Liver (tissue), 9 donors: ENCODE results near the gene MSL1. TPM values are rescaled to one million over a fixed set of nuclear protein-coding genes. Genes with fewer than 3 reads are reported as not detected.

ENCODE experiments used
- DNase-seq: peaks from one replicate; pipeline ENCODE4 v3.0.0-alpha.2; 2017; ENCODE audit warnings: low spot score
- H3K27ac ChIP-seq, 2 donors: one replicate each; pipeline ENCODE4 v1.7.0; 2013; ENCODE audit warnings: inconsistent platforms in 2 of 2, low read length in 2 of 2, control low read depth in 1 of 2, low read depth in 1 of 2, mild to moderate bottlenecking in 1 of 2
- H3K27me3 ChIP-seq, 4 donors: one replicate each; pipeline versions ENCODE4 v1.6.1 to v1.7.0; 2013; ENCODE audit warnings: low read length in 3 of 4, inconsistent platforms in 1 of 4, mild to moderate bottlenecking in 1 of 4, moderate library complexity in 1 of 4; ENCODE audit not compliant: control insufficient read depth in 4 of 4, insufficient read depth in 4 of 4
- H3K36me3 ChIP-seq, 4 donors: one replicate each; pipeline versions ENCODE4 v1.6.1 to v1.7.0; 2013; ENCODE audit warnings: low read length in 3 of 4, mild to moderate bottlenecking in 3 of 4, low read depth in 1 of 4, moderate library complexity in 1 of 4; ENCODE audit not compliant: control insufficient read depth in 4 of 4, insufficient read depth in 3 of 4
- H3K4me1 ChIP-seq, 4 donors: one replicate each; pipeline versions ENCODE4 v1.6.1 to v1.7.0; 2013; ENCODE audit warnings: low read length in 3 of 4, mild to moderate bottlenecking in 3 of 4, moderate library complexity in 1 of 4; ENCODE audit not compliant: control insufficient read depth in 4 of 4, insufficient read depth in 4 of 4
- H3K4me3 ChIP-seq, 3 donors: one replicate each; pipeline versions ENCODE4 v1.6.1 to v1.7.0; 2013; ENCODE audit warnings: low read length in 3 of 3, control low read depth in 1 of 3, low read depth in 1 of 3, mild to moderate bottlenecking in 1 of 3
- H3K9ac ChIP-seq, 2 donors: one replicate each; pipeline ENCODE4 v1.7.0; 2013; ENCODE audit warnings: low read length in 2 of 2, mild to moderate bottlenecking in 2 of 2, moderate library complexity in 2 of 2, control low read depth in 1 of 2, low read depth in 1 of 2
- H3K9me3 ChIP-seq, 4 donors: one replicate each; pipeline versions ENCODE4 v1.6.1 to v1.7.0; 2013; ENCODE audit warnings: low read length in 3 of 4; ENCODE audit not compliant: control insufficient read depth in 4 of 4
- EGR1 ChIP-seq, 2 donors: IDR thresholded peaks; 2 replicates each; pipeline ENCODE4 v1.6.1; 2016 to 2018; ENCODE audit warnings: antibody characterized with exemption in 2 of 2, low read depth in 2 of 2
- FOXA1 ChIP-seq: IDR thresholded peaks from 2 replicates; pipeline ENCODE4 v1.6.1; 2016; ENCODE audit warnings: antibody characterized with exemption
- GABPA ChIP-seq, 2 donors: IDR thresholded peaks in 1 of 2; conservative IDR thresholded peaks in 1 of 2; 2 replicates each; pipeline ENCODE4 v1.6.1; 2016; ENCODE audit warnings: antibody characterized with exemption in 2 of 2, mild to moderate bottlenecking in 1 of 2, moderate library complexity in 1 of 2
- JUND ChIP-seq, 2 donors: IDR thresholded peaks; 2 replicates each; pipeline ENCODE4 v1.6.1; 2016; ENCODE audit warnings: antibody characterized with exemption in 2 of 2
- NR2F2 ChIP-seq: IDR thresholded peaks from 2 replicates; pipeline ENCODE4 v1.6.1; 2016; ENCODE audit warnings: antibody characterized with exemption
- RAD21 ChIP-seq, 2 donors: IDR thresholded peaks; 2 replicates each; pipeline ENCODE4 v1.6.1; 2016; ENCODE audit warnings: antibody characterized with exemption in 2 of 2, mild to moderate bottlenecking in 2 of 2
- RXRA ChIP-seq, 2 donors: IDR thresholded peaks; 2 replicates each; pipeline ENCODE4 v1.6.1; 2017 to 2018; ENCODE audit warnings: antibody characterized with exemption in 2 of 2, mild to moderate bottlenecking in 1 of 2
- SP1 ChIP-seq: IDR thresholded peaks from 2 replicates; pipeline ENCODE4 v1.6.1; 2018; ENCODE audit warnings: antibody characterized with exemption, mild to moderate bottlenecking
- ZBTB33 ChIP-seq: IDR thresholded peaks from 2 replicates; pipeline ENCODE4 v1.6.1; 2016; ENCODE audit warnings: antibody characterized with exemption
- WGBS: extraction: QIAGEN DNeasy Blood & Tissue Kit; methylation state at CpG from one replicate; pipeline ENCODE4 v1.1.7; 2013; 5-methylcytosine and 5-hydroxymethylcytosine counted together
- polyA plus RNA-seq, 2 donors: library from polyadenylated mRNA; stranded (reverse) in 1 of 2; unstranded in 1 of 2; fragments of 200-250 nt in 1 of 2; fragments of >200 nt in 1 of 2; fragmentation: Nextera tagmentation in 1 of 2; extraction: Ambion mirVana in 1 of 2; gene quantifications; one replicate each; pipeline versions ENCODE4 v1.2.1 to v1.2.3, GENCODE V29; 2013 to 2015
- total RNA-seq, 2 donors: library from RNA; depleted of rRNA; stranded (reverse); fragments of >200 nt; gene quantifications; one replicate each; pipeline ENCODE4 v1.2.3, GENCODE V29; 2014
- TF ChIP-seq, protein P1 (sequence below): IDR thresholded peaks from 2 replicates; pipeline ENCODE4 v1.6.1; 2016; ENCODE audit warnings: antibody characterized with exemption
- TF ChIP-seq, protein P2 (sequence below): fragments of 150-350 bp; IDR thresholded peaks from 2 replicates; pipeline ENCODE4 v1.5.1; 2017; ENCODE audit warnings: improper control_type of control experiment, low read depth, low read length; ENCODE audit not compliant: missing input control
- TF ChIP-seq, protein P3 (sequence below): IDR thresholded peaks from 2 replicates; pipeline ENCODE4 v1.6.1; 2016; ENCODE audit warnings: antibody characterized with exemption, mild to moderate bottlenecking
- donor health status: healthy.
- donor health status: healthy.
- donor health status: healthy.
- donor health status: healthy.
- donor health status: healthy.

MSL1 gene
- total and polyA plus RNA-seq, 4 donors: 7.9 to 43.7 (median 23.6) TPM

- Histone ChIP-seq H3K9ac (peak overlapping the region; percentile 33 to 37), H3K4me3 (peak overlapping the region in 1 of 3 donors; percentile 13), H3K36me3 (peaks cover 0 to 5% (median 1%) of the 10 kb centered on the region in 4 donors), H3K4me1 (peaks cover 20 to 64% (median 41%) of the 10 kb centered on the region in 4 donors), H3K27me3 (no peaks in the 10 kb centered on the region), H3K9me3 (no peaks in the 10 kb centered on the region), H3K27ac (peak overlapping the region; percentile 98 to 99)
- 55% methylated on average over 16 of the region's 16 CpGs for WGBS
- peak in 1 of 2 donors; percentile 4 for TF ChIP-seq GABPA (IDR thresholded peaks at IDR 0.05 in 1 of 2, conservative IDR thresholded peaks at IDR 0.05 in 1 of 2)
- no peak for TF ChIP-seq FOXA1
- DNase-seq: no peak
Measured at GRCh38 chr17:40101367-40102210, 20.2 kb upstream of the MSL1 start.

DNA sequence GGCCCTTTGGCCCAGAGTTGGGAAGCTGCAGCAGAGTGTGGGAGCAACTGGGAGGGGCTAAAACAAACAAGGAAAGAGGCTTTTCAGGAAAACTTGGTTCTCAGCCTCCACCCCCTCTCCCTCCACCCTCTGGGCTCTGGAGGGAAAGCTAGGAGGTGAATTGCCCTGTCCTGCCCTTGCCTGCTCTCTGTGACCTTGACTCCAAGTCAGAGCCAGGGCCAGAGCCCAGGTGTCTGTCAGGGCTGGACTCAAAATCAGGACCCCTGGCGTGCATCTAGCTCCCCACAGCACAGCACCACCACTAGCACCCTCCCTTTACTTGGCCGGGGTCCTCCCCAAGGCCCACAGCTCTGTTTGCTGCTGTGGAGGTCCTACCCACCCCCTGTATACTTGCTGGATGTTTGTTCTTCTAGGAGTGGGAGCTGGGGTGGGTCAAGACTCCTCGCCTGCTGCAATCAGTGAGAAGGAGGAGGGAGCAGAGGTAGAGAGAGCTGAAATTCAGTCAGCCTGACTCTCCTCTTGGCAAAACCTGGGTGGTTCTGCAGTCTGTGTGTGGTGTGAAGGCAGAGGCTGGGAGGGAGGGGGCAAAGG is 18.6 kb upstream of the MSL1 start:
- Histone ChIP-seq H3K4me3 (no peak overlapping the region), H3K4me1 (peaks cover 12 to 60% (median 38%) of the 10 kb centered on the region in 4 donors), H3K9me3 (no peaks in the 10 kb centered on the region), H3K27ac (peak overlapping the region; percentile 48 to 58), H3K27me3 (no peaks in the 10 kb centered on the region), H3K36me3 (no peaks in the 10 kb centered on the region), H3K9ac (peak overlapping the region in 1 of 2 donors; percentile 37)
- WGBS: 79% methylated on average over 3 of the region's 3 CpGs
- TF ChIP-seq, protein P1, sequence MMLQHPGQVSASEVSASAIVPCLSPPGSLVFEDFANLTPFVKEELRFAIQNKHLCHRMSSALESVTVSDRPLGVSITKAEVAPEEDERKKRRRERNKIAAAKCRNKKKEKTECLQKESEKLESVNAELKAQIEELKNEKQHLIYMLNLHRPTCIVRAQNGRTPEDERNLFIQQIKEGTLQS: no peak
- TF ChIP-seq ZBTB33 (no peak), RXRA (IDR thresholded peaks at IDR 0.05) (peak in 1 of 2 donors; percentile 11)
- no peak for DNase-seq

GRCh38 chr17:40103688-40104087 is 18.1 kb upstream of the MSL1 start:
- Histone ChIP-seq H3K36me3 (no peaks in the 10 kb centered on the region), H3K27ac (peak overlapping the region; percentile 48 to 58), H3K4me3 (no peak overlapping the region), H3K27me3 (no peaks in the 10 kb centered on the region), H3K4me1 (peaks cover 11 to 60% (median 36%) of the 10 kb centered on the region in 4 donors), H3K9ac (peak overlapping the region in 1 of 2 donors; percentile 37), H3K9me3 (no peaks in the 10 kb centered on the region)
- WGBS: 77% methylated on average over 2 of the region's 2 CpGs
- no peak for DNase-seq
- TF ChIP-seq ZBTB33 (no peak), JUND (IDR thresholded peaks at IDR 0.05) (no peak), RXRA (IDR thresholded peaks at IDR 0.05) (no peak), SP1 (no peak), FOXA1 (no peak), EGR1 (IDR thresholded peaks at IDR 0.05; ENCODE audit: low read depth in 2 of 2) (no peak), RAD21 (IDR thresholded peaks at IDR 0.05) (no peak), NR2F2 (no peak)
- TF ChIP-seq, protein P2, sequence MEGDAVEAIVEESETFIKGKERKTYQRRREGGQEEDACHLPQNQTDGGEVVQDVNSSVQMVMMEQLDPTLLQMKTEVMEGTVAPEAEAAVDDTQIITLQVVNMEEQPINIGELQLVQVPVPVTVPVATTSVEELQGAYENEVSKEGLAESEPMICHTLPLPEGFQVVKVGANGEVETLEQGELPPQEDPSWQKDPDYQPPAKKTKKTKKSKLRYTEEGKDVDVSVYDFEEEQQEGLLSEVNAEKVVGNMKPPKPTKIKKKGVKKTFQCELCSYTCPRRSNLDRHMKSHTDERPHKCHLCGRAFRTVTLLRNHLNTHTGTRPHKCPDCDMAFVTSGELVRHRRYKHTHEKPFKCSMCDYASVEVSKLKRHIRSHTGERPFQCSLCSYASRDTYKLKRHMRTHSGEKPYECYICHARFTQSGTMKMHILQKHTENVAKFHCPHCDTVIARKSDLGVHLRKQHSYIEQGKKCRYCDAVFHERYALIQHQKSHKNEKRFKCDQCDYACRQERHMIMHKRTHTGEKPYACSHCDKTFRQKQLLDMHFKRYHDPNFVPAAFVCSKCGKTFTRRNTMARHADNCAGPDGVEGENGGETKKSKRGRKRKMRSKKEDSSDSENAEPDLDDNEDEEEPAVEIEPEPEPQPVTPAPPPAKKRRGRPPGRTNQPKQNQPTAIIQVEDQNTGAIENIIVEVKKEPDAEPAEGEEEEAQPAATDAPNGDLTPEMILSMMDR: no peak
- TF ChIP-seq, protein P3, sequence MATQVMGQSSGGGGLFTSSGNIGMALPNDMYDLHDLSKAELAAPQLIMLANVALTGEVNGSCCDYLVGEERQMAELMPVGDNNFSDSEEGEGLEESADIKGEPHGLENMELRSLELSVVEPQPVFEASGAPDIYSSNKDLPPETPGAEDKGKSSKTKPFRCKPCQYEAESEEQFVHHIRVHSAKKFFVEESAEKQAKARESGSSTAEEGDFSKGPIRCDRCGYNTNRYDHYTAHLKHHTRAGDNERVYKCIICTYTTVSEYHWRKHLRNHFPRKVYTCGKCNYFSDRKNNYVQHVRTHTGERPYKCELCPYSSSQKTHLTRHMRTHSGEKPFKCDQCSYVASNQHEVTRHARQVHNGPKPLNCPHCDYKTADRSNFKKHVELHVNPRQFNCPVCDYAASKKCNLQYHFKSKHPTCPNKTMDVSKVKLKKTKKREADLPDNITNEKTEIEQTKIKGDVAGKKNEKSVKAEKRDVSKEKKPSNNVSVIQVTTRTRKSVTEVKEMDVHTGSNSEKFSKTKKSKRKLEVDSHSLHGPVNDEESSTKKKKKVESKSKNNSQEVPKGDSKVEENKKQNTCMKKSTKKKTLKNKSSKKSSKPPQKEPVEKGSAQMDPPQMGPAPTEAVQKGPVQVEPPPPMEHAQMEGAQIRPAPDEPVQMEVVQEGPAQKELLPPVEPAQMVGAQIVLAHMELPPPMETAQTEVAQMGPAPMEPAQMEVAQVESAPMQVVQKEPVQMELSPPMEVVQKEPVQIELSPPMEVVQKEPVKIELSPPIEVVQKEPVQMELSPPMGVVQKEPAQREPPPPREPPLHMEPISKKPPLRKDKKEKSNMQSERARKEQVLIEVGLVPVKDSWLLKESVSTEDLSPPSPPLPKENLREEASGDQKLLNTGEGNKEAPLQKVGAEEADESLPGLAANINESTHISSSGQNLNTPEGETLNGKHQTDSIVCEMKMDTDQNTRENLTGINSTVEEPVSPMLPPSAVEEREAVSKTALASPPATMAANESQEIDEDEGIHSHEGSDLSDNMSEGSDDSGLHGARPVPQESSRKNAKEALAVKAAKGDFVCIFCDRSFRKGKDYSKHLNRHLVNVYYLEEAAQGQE: no peak
- TF ChIP-seq, protein P1: no peak
